Heart left ventricle (tissue), 13 donors: ENCODE measurements around the gene ANKRD53.

Source experiments
- POLR2A ChIP-seq, 2 donors: fragments of 450-650 bp; IDR thresholded peaks; one replicate each; pipeline ENCODE4 v1.6.1; 2017; ENCODE audit warnings: antibody characterized with exemption in 2 of 2, mild to moderate bottlenecking in 2 of 2, moderate library complexity in 2 of 2
- TF ChIP-seq, protein P1 (sequence below), 12 donors: fragments of 200-600 bp; sonication (generic) in 4 of 12; IDR thresholded peaks; one replicate each; pipeline versions ENCODE4 v1.5.0 to v1.8.0; 2018 to 2022; ENCODE audit warnings: antibody characterized with exemption in 12 of 12, mild to moderate bottlenecking in 5 of 12
- donor health status: ischemic (EF 13 %, LVEDD 7.1; RV severe dilation, severe dysfunction).
- donor health status: DM: no; HTN: yes; CAD: no.
- donor health status: DM: no; HTN: no; CAD: no.
- donor health status: ischemic (EF 25% LVEDD 6.9; RV normal size, moderate dysfunction).
- donor health status: ischemic (EF 25% LVEDD 5.7; RV mildly dilated, moderate dysfunction).
- donor health status: ischemic (EF 35%, LVEDD 5.7; RV mildly dilated, moderate dysfunction).
- donor health status: nonischemic (EF 11% LVEDD 7.7; RV severe dilation, severe dysfunction).
- donor health status: DM: yes; HTN: yes; CAD: no.
- donor health status: PGD.
- donor health status: ischemic (EF 29% LVEDD 5.4; RV normal size, mild dysfunction).
- donor health status: nonischemic (EF 23%, LVEDD 6.1; RV moderate dilation, normal function).

- TF ChIP-seq, protein P1, sequence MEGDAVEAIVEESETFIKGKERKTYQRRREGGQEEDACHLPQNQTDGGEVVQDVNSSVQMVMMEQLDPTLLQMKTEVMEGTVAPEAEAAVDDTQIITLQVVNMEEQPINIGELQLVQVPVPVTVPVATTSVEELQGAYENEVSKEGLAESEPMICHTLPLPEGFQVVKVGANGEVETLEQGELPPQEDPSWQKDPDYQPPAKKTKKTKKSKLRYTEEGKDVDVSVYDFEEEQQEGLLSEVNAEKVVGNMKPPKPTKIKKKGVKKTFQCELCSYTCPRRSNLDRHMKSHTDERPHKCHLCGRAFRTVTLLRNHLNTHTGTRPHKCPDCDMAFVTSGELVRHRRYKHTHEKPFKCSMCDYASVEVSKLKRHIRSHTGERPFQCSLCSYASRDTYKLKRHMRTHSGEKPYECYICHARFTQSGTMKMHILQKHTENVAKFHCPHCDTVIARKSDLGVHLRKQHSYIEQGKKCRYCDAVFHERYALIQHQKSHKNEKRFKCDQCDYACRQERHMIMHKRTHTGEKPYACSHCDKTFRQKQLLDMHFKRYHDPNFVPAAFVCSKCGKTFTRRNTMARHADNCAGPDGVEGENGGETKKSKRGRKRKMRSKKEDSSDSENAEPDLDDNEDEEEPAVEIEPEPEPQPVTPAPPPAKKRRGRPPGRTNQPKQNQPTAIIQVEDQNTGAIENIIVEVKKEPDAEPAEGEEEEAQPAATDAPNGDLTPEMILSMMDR (IDR thresholded peaks at IDR 0.05) = no peak
- no peak for TF ChIP-seq POLR2A (IDR thresholded peaks at IDR 0.05)
These were observed 23.6 kb downstream of the ANKRD53 start for GRCh38 chr2:71001981-71002570.
